ENCODE measurements around the gene MED7. TPM values are rescaled to one million over a fixed set of nuclear protein-coding genes. Genes with fewer than 3 reads are reported as not detected.

MED7 gene
- total RNA-seq, 6 donors from 2014 or later: 8.5 to 16.7 (median 10.3) TPM

- no peak for TF ChIP-seq POLR2A (IDR thresholded peaks at IDR 0.05)
- no peak for TF ChIP-seq EP300 (IDR thresholded peaks at IDR 0.05)
- TF ChIP-seq CTCF (IDR thresholded peaks at IDR 0.05): no peak
- TF ChIP-seq POLR2AphosphoS5 (IDR thresholded peaks at IDR 0.05): no peak
- H3K27ac ChIP-seq: no peak overlapping the region
- ATAC-seq (ENCODE audit: low FRiP score in 2 of 2): no peak
These were observed 14.7 kb upstream of the MED7 start for GRCh38 chr5:157157293-157157891.

GRCh38 chr5:157155297-157155696 is 12.6 kb upstream of the MED7 start:
- Histone ChIP-seq H3K27me3 (no peaks in the 10 kb centered on the region), H3K9me3 (no peaks in the 10 kb centered on the region), H3K27ac (no peak overlapping the region), H3K4me1 (no peaks in the 10 kb centered on the region), H3K4me3 (no peak overlapping the region), H3K36me3 (no peaks in the 10 kb centered on the region)
- TF ChIP-seq POLR2AphosphoS5 (IDR thresholded peaks at IDR 0.05): no peak
- TF ChIP-seq POLR2A (IDR thresholded peaks at IDR 0.05): no peak
- DNase-seq: no peak
- no peak for ATAC-seq (ENCODE audit: low FRiP score in 2 of 2)
- WGBS, 2 donors: 74 to 84% methylated on average over 3 of the region's 3 CpGs

More at GRCh38 chr5:157157293-157157891, 14.7 kb upstream of the MED7 start:
- no peaks in the 10 kb centered on the region for H3K36me3 ChIP-seq
- no peak for DNase-seq
- H3K4me3 ChIP-seq: no peak overlapping the region
- H3K27me3 ChIP-seq: no peaks in the 10 kb centered on the region
- WGBS, 2 donors: 90 to 93% methylated on average over 1 of the region's 1 CpG
- H3K9me3 ChIP-seq: no peaks in the 10 kb centered on the region
- H3K4me1 ChIP-seq: no peaks in the 10 kb centered on the region

GRCh38 chr5:157150995-157151394 is 8.3 kb upstream of the MED7 start:
- no peak overlapping the region for H3K4me3 ChIP-seq
- H3K9me3 ChIP-seq: no peaks in the 10 kb centered on the region
- 93 to 96% methylated on average over 3 of the region's 3 CpGs for WGBS, 2 donors
- no peak for DNase-seq
- H3K27me3 ChIP-seq: no peaks in the 10 kb centered on the region
- H3K27ac ChIP-seq: no peak overlapping the region
- ATAC-seq (ENCODE audit: low FRiP score in 2 of 2): no peak
- TF ChIP-seq POLR2A (IDR thresholded peaks at IDR 0.05) (no peak), EP300 (IDR thresholded peaks at IDR 0.05) (no peak), CTCF (IDR thresholded peaks at IDR 0.05) (no peak), POLR2AphosphoS5 (IDR thresholded peaks at IDR 0.05) (no peak)
- no peaks in the 10 kb centered on the region for H3K4me1 ChIP-seq
- no peaks in the 10 kb centered on the region for H3K36me3 ChIP-seq

- 78% methylated on average over 14 of the region's 14 CpGs for WGBS, 2 donors
- TF ChIP-seq CTCF (IDR thresholded peaks at IDR 0.05): peak; percentile 60 to 87 (median 80)
- TF ChIP-seq POLR2AphosphoS5 (IDR thresholded peaks at IDR 0.05): no peak
- no peaks in the 10 kb centered on the region for H3K36me3 ChIP-seq
- DNase-seq (peak in 1 of 2 donors; percentile 56), ATAC-seq (ENCODE audit: low FRiP score in 2 of 2) (peak; percentile 69 to 90)
- no peak overlapping the region for H3K4me3 ChIP-seq
- H3K27me3 ChIP-seq: no peaks in the 10 kb centered on the region
- H3K4me1 ChIP-seq: peaks cover 0 to 2% (median under 1%) of the 10 kb centered on the region in 4 donors
- H3K9me3 ChIP-seq: no peaks in the 10 kb centered on the region
- no peak overlapping the region for H3K27ac ChIP-seq
These were observed 6.3 kb upstream of the MED7 start for GRCh38 chr5:157148734-157149615.

GRCh38 chr5:157143127-157143971 is 684 bp upstream of the MED7 start:
- Histone ChIP-seq H3K4me1 (peaks cover 9 to 18% (median 13%) of the 10 kb centered on the region in 4 donors), H3K9me3 (no peaks in the 10 kb centered on the region), H3K27ac (peak overlapping the region; percentile 89 to 97 (median 93)), H3K36me3 (peaks cover 0 to 9% (median 4%) of the 10 kb centered on the region in 4 donors), H3K27me3 (no peaks in the 10 kb centered on the region), H3K4me3 (peak overlapping the region; percentile 25 to 95 (median 84))
- DNase-seq: peak in 1 of 2 donors; percentile 39
- ATAC-seq (ENCODE audit: low FRiP score in 2 of 2): peak; percentile 77 to 79
- no peak for TF ChIP-seq POLR2AphosphoS5 (IDR thresholded peaks at IDR 0.05)
- TF ChIP-seq POLR2A (IDR thresholded peaks at IDR 0.05): peak in 1 of 4 donors; percentile 2
- WGBS, 2 donors: 6 to 22% methylated on average over 33 of the region's 33 CpGs
